CD4-positive, alpha-beta T cell treated with Interleukin-1 beta for 1 hour (primary cell): ENCODE measurements around the gene IMPACT.

Experiments used
- DNase-seq, 2 donors: peaks; one replicate each; pipeline ENCODE4 v3.0.0-alpha.2; 2020 to 2022

The IMPACT gene

GRCh38 chr18:24485681-24486080, 59.2 kb downstream of the IMPACT start:
- no peak for DNase-seq

GRCh38 chr18:24486684-24487083, 60.2 kb downstream of the IMPACT start:
- DNase-seq: no peak

- DNase-seq: peak in 1 of 2 donors; percentile 50
Measured at GRCh38 chr18:24488824-24489493, 62.5 kb downstream of the IMPACT start.

GRCh38 chr18:24490539-24490938, 64.1 kb downstream of the IMPACT start:
- DNase-seq: no peak

GRCh38 chr18:24491927-24492834, 65.7 kb downstream of the IMPACT start:
- DNase-seq: peak; percentile 6 to 14

- peak in 1 of 2 donors; percentile 9 for DNase-seq
Measured at GRCh38 chr18:24494586-24494985, 68.1 kb downstream of the IMPACT start.

- DNase-seq: no peak
Measured at GRCh38 chr18:24497031-24497754, 70.7 kb downstream of the IMPACT start.

GRCh38 chr18:24499814-24500213, 73.3 kb downstream of the IMPACT start:
- no peak for DNase-seq

- no peak for DNase-seq
Measured at GRCh38 chr18:24500217-24500616, 73.7 kb downstream of the IMPACT start.

GRCh38 chr18:24500766-24501165, 74.3 kb downstream of the IMPACT start:
- DNase-seq: no peak

GRCh38 chr18:24502667-24503523, 76.4 kb downstream of the IMPACT start:
- no peak for DNase-seq
